SK-N-DZ (cell line): ENCODE measurements around the gene PDE7B.

ENCODE experiments used
- DNase-seq: peaks from one replicate; pipeline ENCODE4 v3.0.0-alpha.2; 2015; ENCODE audit warnings: low spot score

Gene PDE7B

GRCh38 chr6:135985471-135985870, 134.0 kb downstream of the PDE7B start:
- DNase-seq: no peak

- DNase-seq: no peak
Observed at GRCh38 chr6:135987226-135987625, 135.7 kb downstream of the PDE7B start.

- no peak for DNase-seq
Observed at GRCh38 chr6:135990439-135990838, 138.9 kb downstream of the PDE7B start.

- no peak for DNase-seq
Observed at GRCh38 chr6:135990855-135991464, 139.5 kb downstream of the PDE7B start.

- no peak for DNase-seq
Observed at GRCh38 chr6:135992739-135993138, 141.2 kb downstream of the PDE7B start.

GRCh38 chr6:135993361-135993760, 141.9 kb downstream of the PDE7B start:
- no peak for DNase-seq

- DNase-seq: no peak
Observed at GRCh38 chr6:135994857-135995544, 143.5 kb downstream of the PDE7B start.

GRCh38 chr6:135995545-135995898, 144.0 kb downstream of the PDE7B start:
- no peak for DNase-seq

- DNase-seq: no peak
Observed at GRCh38 chr6:135996668-135997067, 145.2 kb downstream of the PDE7B start.

- DNase-seq: no peak
Observed at GRCh38 chr6:135999393-135999792, 147.9 kb downstream of the PDE7B start.

- DNase-seq: no peak
Observed at GRCh38 chr6:136007345-136007744, 155.8 kb downstream of the PDE7B start.

- no peak for DNase-seq
Observed at GRCh38 chr6:136011475-136011874, 160.0 kb downstream of the PDE7B start.

- DNase-seq: no peak
Observed at GRCh38 chr6:136012198-136012887, 160.8 kb downstream of the PDE7B start.

- DNase-seq: no peak
Observed at GRCh38 chr6:136012943-136013342, 161.4 kb downstream of the PDE7B start.

GRCh38 chr6:136014454-136015437, 163.2 kb downstream of the PDE7B start:
- DNase-seq: no peak

- DNase-seq: no peak
Observed at GRCh38 chr6:136015531-136015930, 164.0 kb downstream of the PDE7B start.

GRCh38 chr6:136016228-136017225, 165.0 kb downstream of the PDE7B start:
- DNase-seq: no peak

GRCh38 chr6:136020691-136021090, 169.2 kb downstream of the PDE7B start:
- DNase-seq: no peak

GRCh38 chr6:136022224-136022874, 170.8 kb downstream of the PDE7B start:
- no peak for DNase-seq

- DNase-seq: no peak
Observed at GRCh38 chr6:136024711-136025110, 173.2 kb downstream of the PDE7B start.
